Panc1 (cell line): ENCODE measurements around the gene NCKIPSD.

Source experiments
- CTCF ChIP-seq: fragments of 450-650 bp; IDR thresholded peaks from 2 replicates; pipeline ENCODE4 v1.5.1; 2017; ENCODE audit warnings: mild to moderate bottlenecking
- POLR2AphosphoS5 ChIP-seq: IDR thresholded peaks from 2 replicates; pipeline ENCODE4 v1.6.1; 2012; ENCODE audit warnings: mild to moderate bottlenecking, low read depth, low read length, moderate library complexity
- REST ChIP-seq, 2 experiments: IDR thresholded peaks; 2 replicates each; pipeline ENCODE4 v1.6.1; 2011 to 2012; ENCODE audit warnings: low read depth in 2 of 2, control low read depth in 1 of 2, low read length in 1 of 2, mild to moderate bottlenecking in 1 of 2, moderate library complexity in 1 of 2; ENCODE audit not compliant: insufficient read depth in 1 of 2
- SIN3A ChIP-seq: IDR thresholded peaks from 2 replicates; pipeline ENCODE4 v1.6.1; 2012; ENCODE audit warnings: low read depth, mild to moderate bottlenecking, low read length, moderate library complexity, borderline replicate concordance; ENCODE audit not compliant: insufficient read depth

GRCh38 chr3:48687220-48687678, 1.5 kb upstream of the NCKIPSD start:
- no peak for TF ChIP-seq CTCF
- TF ChIP-seq SIN3A, result no peak
- no peak for TF ChIP-seq POLR2AphosphoS5
- no peak for TF ChIP-seq REST (IDR thresholded peaks at IDR 0.05; ENCODE audit: insufficient read depth in 1 of 2, low read depth in 2 of 2, low read length in 1 of 2)
